ENCODE data around the gene ZNF524.

The ZNF524 gene

GRCh38 chr19:55622242-55622969 is 22.3 kb downstream of the ZNF524 start:
- DNase-seq = no peak

DNA sequence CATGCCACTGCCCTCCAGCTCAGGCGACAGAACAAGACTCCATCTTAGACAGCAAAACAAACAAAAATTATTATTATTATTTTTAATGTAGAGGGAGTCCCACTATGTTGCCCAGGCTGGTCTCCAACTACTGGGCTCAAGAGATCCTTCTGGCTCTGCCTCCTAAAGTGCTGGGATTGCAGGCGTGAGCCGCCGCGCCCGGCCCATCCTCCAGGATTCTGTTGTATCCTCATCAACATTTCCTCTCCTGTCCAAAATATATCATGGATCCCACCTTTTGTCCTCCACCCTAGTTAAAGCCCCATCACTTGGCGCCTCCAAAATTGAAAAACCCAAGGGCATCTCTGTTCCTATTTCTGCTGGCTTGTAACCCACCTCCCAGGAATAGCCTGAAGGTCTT is 23.0 kb downstream of the ZNF524 start:
- DNase-seq = no peak

GRCh38 chr19:55623561-55623960 is 23.5 kb downstream of the ZNF524 start:
- no peak for DNase-seq

DNA sequence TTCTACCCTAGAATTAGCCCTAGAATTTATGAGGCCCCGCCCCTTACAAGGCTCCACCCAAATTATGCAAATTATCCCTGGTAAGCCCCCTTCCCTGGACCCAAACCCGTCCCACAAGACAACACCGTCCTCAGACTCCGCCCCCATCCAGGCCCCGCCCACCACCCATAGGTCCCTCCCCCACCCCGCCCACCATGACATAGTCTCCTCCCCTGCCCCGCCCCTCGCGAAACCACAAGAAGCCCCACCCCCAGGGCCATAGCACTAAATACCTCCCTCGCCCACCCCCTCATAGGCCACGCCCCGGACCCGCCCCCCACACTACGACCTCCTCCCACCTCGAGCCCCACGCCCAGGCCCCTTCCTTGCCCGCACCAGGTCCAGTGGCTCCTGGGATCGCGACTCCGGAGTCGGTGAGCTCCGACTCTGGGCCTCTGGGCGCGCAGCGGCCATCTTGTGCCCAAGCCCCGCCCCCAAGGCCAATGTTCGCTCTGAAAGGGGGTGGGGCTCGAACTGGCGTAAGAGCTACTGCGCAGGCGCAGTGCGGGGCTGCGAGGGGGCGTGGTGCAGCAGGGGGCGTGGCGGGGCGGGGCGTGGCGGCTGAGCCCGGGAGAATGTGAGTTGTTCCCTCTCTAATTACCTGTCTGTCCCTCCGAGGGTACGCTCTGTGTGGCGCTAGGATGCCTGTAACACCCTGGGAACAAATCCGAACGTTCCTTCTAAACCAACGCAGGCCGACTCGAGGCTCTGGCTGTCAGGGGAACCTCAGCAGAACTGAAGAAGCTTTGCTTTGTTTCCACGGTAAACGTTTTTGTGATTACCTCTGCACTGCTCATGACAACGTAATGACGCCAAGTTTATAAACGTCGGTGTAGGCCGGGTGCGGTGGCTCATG is 24.3 kb downstream of the ZNF524 start, which contains the start of gene ZNF784:
TSS of gene ZNF784 (minus strand) at position 458 of the 895 bp plus-strand sequence. CDS start at position 453, 5 bp downstream.
- peak; percentile 97 for DNase-seq

- DNase-seq = no peak
These were observed 24.9 kb downstream of the ZNF524 start for GRCh38 chr19:55625004-55625326.

DNA sequence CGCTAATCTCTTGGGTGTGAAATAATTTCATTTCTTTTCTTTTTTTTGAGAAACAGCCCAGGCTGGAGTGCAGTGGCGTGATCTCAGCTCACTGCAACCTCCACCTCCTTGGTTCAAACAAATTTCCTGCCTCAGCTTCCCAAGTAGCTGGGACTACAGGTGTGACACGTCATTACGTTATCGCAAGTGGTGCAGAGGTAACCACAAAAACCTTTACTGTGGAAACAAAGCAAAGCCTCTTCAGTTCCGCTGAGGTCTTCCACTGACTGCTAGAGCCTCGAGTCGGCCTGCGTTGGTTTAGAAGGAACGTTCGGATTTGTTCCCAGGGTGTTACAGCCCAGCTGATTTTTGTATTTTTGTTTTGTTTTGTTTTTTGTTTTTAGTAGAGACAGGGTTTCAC is 26.3 kb downstream of the ZNF524 start:
- no peak for DNase-seq

DNA sequence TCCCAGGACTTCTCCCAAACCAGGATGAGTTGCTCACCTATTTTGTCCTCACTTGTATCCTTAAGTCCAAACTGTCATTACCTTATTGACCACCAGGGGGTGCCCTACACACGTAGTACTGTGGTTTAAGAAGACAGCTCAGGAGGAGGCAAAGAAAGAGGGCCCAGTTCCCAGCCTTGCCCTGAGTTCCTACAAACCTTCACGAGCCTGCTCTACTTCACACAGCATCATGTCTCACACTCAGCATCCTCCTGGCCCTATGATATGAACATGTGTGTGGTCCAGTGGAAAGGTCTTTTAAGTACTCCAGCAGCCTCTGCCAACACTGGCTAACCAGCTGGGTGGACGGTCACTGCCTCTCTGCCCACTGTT is 32.4 kb downstream of the ZNF524 start:
- DNase-seq = peak; percentile 93

- no peak for DNase-seq
These were observed 33.8 kb downstream of the ZNF524 start for GRCh38 chr19:55633861-55634260.

DNA sequence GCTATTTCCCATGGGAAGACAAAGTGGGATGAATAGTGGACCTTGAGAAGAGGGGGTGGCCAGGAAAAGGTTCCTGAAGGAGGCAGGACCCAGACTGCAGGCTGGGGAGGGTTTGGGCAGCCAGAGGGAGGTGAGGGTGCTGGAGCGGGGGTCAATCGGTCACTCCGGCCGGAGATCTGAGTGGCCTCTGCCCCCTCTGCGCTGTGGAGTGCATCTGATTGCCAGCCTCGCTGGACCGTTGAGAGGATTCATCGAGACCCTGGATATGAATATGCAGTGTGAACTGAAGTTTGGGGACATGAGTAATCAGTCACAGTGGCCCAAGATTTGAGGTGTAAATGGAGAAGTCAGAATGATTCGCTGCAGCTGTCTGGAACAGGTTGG is 35.2 kb downstream of the ZNF524 start:
- DNase-seq = no peak

DNA sequence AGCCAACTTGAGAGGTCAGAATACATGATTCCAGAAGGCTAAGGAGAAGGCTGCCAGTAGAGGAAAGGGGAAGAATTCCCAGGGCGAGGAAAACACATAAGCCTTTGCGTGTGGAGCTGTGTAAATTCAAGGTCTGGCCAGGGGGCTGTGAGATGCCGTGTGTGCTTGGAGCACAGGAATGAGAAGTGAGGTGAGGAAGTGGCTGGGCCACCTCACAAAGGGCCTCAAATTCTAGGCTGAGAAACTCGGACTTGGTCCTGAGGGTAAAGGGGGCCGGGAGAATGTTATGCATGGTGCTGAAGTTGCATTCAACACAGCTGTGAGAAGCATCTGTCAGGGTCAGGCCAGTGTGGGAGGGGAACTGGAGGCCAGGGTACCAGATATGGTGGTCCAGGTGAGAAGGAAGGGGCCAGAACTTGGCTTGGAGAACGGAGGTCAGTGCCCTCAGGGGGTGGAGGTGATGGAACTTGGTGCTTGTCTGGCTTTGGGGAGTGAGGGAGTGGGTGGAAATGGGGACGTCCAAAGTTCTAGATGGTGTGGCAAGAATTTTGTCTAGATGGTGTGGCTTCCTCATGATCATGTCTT is 35.9 kb downstream of the ZNF524 start:
- no peak for DNase-seq

DNA sequence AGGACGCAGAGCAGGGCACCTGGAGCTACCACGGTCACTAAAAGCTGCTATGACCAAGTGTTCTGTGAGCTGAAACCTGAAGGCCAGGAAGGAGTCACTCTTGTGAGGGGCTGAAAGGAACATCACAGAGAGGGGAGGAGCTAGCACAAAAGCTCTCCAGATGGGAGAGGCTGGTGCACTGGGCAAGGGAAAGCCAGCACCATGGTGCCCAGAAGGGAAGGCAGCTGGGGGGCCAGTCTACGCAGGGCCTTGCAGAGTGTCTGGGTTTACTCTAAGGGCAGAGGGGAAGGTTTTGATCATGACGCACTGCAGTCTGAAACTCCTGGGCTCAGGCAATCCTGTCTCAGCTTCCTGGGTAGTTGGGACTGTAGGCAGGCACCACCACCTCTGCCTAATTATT is 36.6 kb downstream of the ZNF524 start:
- no peak for DNase-seq

DNA sequence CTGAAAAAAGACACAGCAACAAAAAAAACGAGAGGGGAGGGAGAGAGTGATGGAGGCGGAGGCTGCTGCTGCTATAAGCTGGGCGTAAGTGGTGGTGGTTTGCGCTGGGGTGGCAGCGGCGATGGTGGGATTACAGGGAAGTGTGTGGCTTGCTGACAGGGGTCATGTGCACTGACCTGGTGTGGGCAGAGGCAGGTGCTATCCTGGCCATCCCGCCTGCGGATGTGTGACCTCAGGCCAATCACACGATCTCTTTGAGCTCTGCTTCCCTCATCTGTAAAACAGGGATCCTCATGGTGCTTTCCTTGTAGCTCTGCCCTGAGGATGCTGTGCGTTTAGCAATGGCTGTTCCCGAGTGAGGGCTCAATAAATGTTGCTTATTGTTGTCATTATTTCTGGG is 37.4 kb downstream of the ZNF524 start:
- DNase-seq = no peak

DNA sequence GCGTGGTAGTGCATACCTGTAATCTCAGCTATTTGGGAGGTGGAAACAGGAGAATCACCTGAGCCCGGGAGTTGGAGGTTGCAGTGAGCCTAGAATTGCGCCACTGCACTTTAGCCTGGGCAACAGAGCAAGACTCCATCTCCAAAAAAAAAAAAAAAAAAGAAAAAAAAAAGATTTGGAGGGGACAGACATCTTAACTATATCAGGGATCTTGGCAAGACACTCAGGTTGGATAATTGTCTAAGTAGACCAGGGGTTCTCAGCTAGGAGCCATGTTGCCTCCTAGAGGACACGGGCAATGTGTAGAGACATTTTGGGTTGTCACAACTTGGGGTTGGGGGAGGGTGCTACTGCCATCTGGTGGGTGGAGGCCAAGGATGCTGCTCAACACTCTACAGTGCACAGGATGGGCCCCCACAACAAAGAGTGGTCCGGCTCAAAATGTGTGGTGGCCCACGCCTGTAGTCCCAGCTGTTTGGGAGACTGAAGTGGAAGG is 38.8 kb downstream of the ZNF524 start:
- peak; percentile 33 for DNase-seq

- DNase-seq = peak; percentile 72
These were observed 40.0 kb downstream of the ZNF524 start for GRCh38 chr19:55640043-55640576.

- peak; percentile 93 for DNase-seq
These were observed 40.7 kb downstream of the ZNF524 start, which contains the start of gene ZNF580 for GRCh38 chr19:55640577-55641425. ZNF580 (plus strand) TSS chr19:55641002; CDS start chr19:55642509, 1,507 bp downstream.

DNA sequence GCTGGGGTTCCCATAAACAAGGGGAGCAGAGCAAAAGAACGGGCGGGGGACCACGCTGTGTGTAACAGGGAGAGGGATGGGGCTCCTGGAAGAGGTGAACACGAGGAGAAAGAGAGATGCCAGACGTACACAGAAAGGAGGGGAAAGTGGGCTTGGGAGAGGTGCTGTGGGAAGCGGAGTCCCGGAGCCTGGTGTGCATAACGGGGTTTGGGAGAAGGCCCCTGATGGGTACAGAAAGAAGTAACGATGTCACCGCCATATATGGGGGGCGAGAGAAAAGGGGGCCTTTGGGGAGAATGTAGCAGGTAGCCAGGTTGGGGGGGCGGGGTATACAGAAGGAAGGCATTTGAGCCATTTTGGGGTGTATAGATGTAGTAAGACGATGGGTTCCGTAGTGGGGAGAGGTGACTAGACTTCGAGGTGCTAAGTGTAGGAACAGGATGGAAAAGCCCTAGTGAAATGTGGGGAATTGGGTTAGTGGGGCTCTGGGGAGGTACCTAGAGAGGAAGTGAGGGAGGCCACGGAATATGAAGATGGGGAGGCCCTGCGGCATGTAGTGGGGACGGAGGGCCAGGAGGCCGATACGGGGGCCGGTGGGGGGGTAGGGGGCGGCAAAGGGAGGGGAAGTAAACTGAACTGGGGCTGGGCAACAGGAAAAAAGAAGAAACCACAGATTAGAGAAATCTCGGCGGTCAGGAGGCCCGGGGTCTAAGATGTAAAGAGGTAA is 41.5 kb downstream of the ZNF524 start:
- peak; percentile 76 for DNase-seq

GRCh38 chr19:55642153-55643002 is 42.3 kb downstream of the ZNF524 start:
- DNase-seq = peak; percentile 62

DNA sequence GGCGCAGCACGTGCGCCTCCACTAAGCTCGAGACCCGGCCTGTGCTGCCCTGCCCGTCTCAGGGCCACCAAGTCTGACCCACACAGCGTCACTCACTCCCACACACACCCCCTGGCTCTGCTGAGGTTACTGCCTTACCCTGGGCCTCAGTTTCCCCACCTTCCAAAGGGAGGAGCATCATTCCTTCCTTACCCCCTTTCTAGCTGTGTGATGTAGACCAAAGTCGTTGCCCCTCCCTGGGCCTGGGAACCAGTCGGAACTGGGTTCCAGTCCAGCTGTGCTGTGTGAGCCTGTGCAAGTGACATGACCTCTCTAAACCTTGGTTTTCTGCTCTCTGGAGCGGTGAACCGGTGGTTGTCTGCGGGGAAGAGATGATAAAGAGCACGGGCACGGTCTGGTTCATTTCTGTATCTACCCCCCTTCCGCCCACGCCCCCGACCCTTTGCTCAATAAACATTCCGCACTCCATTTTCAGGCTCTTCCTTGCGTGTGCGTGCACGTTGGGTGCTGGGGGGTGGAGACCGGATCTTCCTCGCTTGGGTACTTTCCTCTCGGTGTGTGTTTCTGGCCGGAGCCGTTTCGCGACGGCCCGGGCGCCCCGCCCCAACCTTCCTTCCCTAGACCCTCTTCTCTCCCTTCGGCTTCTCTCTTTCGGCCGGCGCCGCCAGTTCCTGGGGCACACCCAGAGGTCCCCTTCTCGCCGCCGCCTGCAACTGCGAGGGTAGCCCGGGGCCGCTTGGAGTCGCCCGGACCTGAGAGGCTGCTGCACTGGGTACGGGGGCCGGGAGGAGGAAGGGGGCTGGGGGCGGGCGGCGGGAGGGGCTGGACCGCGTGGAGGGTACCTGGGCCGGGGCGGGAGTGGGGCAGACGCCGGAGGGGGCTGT is 43.2 kb downstream of the ZNF524 start, which contains the start of gene ZNF581:
TSS of gene ZNF581 (plus strand) at position 647 of the 884 bp plus-strand sequence. CDS start 923 bp downstream, outside the sequence.
- peak; percentile 76 for DNase-seq

- DNase-seq = no peak
These were observed 43.7 kb downstream of the ZNF524 start for GRCh38 chr19:55643887-55644176.

All from NCI-H146 (cell line).